Ovary (tissue), 3 donors: Measurements from ENCODE around the gene DST.

Experiments
- POLR2A ChIP-seq: fragments of 450-650 bp; IDR thresholded peaks from one replicate; pipeline ENCODE4 v1.6.1; 2017; ENCODE audit warnings: antibody characterized with exemption, mild to moderate bottlenecking, moderate library complexity
- TF ChIP-seq, protein P1 (sequence below), 3 donors: fragments of 450-650 bp in 2 of 3; fragments of 200-600 bp in 1 of 3; IDR thresholded peaks; one replicate each; pipeline versions ENCODE4 v1.5.1 to v1.8.0; 2016 to 2022; ENCODE audit warnings: antibody characterized with exemption in 3 of 3, mild to moderate bottlenecking in 1 of 3
- donor health status: DM: no; HTN: no; CAD: no.

DNA sequence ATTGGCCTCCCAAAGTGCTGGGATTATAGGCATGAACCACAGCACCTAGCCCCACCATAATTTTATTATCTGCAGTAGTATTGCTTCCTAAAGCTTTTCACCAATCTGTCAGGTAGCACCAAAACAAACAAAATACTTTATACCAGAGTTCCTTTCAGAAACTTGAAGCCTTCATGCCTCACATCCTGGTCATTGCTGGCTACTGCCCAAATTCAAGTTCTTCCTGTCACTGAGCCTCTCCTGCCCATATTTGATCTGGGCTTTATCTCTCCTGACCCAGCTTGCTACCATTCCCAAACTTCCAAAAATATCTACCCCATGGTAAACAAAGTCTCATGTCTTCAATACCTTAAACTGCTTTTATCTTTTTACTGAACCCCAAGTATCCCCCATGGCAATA lies 34.9 kb upstream of the DST start:
- TF ChIP-seq POLR2A = no peak
- TF ChIP-seq, protein P1, sequence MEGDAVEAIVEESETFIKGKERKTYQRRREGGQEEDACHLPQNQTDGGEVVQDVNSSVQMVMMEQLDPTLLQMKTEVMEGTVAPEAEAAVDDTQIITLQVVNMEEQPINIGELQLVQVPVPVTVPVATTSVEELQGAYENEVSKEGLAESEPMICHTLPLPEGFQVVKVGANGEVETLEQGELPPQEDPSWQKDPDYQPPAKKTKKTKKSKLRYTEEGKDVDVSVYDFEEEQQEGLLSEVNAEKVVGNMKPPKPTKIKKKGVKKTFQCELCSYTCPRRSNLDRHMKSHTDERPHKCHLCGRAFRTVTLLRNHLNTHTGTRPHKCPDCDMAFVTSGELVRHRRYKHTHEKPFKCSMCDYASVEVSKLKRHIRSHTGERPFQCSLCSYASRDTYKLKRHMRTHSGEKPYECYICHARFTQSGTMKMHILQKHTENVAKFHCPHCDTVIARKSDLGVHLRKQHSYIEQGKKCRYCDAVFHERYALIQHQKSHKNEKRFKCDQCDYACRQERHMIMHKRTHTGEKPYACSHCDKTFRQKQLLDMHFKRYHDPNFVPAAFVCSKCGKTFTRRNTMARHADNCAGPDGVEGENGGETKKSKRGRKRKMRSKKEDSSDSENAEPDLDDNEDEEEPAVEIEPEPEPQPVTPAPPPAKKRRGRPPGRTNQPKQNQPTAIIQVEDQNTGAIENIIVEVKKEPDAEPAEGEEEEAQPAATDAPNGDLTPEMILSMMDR (IDR thresholded peaks at IDR 0.05) = no peak
